GM19328 (cell line): ENCODE measurements around the gene SHH.
"Not testable (repeated sequence)": the region's sequence is repeated elsewhere in the genome, so short reads cannot be mapped to it uniquely, and the experiment has no call there.

Experiments used
- ATAC-seq: cut with Tn5 transposase; IDR thresholded peaks from one replicate; pipeline ENCODE4 v1.9.1; 2021; ENCODE audit warnings: mild to moderate bottlenecking, moderate library complexity; ENCODE audit not compliant: unreplicated experiment

SHH gene

GRCh38 chr7:155843426-155844018, 31.3 kb upstream of the SHH start:
- ATAC-seq, result no peak

DNA sequence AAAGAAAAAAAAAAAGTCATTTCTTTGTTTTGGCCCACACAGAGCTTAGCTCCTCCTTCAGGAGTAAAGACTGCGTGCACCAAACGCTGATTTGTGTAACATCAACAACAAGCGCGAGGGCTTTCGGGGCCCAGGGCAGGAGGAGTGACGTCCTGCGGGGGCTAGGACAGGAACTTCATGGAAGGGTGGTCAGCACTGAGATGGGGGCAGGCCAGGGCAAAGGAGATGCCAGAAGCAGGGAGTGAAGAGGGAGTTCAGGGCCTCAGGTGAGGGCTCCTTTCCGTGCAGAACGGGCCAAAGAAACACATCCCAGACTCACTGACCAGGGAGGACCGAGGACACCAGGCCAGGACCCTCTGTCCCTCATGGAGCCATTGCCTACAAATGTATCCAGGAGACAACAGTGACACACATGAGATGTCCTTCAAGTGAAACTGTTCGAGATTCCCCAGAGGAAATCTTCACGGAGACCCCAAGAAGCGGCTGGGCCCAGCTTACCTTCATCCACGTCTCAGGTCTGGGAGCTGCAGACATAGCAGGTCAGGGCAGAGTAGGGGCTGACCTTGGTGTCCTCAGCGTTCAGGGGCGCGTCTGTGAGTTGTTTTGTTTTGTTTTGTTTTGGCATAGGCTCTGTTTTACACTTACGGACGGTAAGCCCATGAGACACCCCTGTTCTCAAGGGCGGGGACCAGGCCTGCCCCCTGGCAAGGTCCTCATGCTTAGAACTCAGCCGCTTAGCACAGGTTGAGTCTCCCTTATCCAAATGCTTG, 30.4 kb upstream of the SHH start:
- no peak for ATAC-seq

- no peak for ATAC-seq
These were observed 28.6 kb upstream of the SHH start for GRCh38 chr7:155840909-155841308.

GRCh38 chr7:155840262-155840885, 28.1 kb upstream of the SHH start:
- no peak for ATAC-seq

DNA sequence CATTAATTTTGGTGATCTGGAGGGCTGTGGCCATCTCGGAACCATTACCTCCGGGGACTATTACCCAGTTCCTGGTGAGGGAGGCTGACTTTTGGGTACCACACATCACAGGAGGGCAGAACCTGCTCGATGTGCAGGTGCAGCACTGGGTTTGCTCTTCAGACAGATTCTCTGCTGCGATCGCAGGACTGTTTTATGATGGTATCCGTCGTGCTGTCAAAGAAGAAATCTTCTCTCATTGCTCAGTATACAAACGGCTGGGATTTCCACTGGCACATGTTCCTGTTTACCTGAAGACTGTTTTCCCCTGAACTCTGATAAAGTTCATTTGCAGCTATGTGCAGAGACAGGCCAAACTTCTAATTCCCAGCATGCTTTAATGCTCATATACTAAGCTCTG, 27.2 kb upstream of the SHH start:
- ATAC-seq, result no peak

GRCh38 chr7:155838312-155838711, 26.0 kb upstream of the SHH start:
- ATAC-seq, result not testable (repeated sequence)

GRCh38 chr7:155837126-155837479, 24.8 kb upstream of the SHH start:
- no peak for ATAC-seq

DNA sequence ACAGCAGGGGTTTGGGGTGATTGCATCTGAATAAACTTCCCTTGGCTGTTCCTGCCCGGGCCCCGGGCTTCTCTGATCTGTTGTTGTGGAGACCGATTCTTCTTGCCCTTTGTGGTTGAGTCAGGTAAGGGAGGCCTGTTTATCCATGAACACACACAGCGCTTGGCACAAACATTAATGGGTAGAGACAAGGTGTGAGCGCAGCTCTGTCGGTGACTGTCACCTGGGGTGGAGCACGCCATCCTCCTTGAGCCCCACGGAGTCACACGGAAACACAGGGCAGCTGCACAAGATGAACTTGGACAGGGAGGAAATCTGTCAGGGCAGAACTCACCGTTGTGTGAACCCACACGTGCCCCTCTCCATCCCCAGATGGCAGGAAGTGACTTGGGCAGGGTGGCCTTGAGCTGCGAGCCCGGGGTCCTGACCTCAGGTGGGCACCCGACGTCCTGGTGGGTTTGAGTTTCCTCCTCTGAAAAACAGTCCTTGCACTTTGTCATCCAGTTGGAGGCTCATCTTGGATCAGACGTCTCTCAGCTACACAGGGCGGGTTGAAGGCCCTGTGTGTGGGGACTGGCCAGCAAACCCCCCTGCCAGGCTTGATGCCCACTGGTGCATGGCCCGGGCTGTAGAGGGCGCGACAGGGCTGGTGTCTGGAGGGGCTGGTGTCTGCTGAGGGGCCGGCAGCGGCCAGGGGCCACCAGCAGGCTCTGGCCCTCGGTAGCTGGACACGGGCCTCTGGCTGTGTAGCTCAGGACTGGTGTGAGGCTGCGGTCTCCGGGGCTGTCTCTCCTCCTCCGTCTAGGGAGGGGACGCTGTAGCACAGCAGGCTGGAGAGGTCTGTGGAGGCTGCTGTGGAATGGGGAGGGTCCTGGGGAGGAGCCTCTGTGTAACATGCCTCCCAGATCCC, 24.2 kb upstream of the SHH start:
- ATAC-seq, result no peak

GRCh38 chr7:155835446-155836215, 23.4 kb upstream of the SHH start:
- no peak for ATAC-seq

GRCh38 chr7:155834486-155835048, 22.3 kb upstream of the SHH start:
- no peak for ATAC-seq

- no peak for ATAC-seq
These were observed 21.4 kb upstream of the SHH start for GRCh38 chr7:155833651-155834050.

DNA sequence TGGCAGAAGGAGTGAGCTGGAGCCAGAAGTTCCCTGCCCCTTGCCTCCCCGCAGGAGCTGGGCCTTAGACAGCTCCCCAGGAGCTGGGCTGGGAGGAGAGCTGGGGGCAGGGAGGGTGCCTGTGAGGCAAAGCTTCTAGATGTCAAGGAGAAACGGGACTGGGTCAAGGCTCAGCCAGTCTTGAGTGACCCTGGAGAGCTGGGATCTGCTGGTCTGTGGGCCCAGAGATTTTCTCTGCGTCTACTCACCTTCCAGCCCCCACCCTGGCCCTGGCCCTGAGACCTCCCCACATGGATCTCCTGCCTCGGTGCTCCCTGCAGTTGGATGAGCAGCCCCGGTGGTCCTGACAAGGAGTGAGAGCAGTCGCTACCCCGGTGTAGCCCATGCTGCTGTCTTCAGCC, 20.3 kb upstream of the SHH start:
- no peak for ATAC-seq

GRCh38 chr7:155831807-155832524, 19.7 kb upstream of the SHH start:
- no peak for ATAC-seq

DNA sequence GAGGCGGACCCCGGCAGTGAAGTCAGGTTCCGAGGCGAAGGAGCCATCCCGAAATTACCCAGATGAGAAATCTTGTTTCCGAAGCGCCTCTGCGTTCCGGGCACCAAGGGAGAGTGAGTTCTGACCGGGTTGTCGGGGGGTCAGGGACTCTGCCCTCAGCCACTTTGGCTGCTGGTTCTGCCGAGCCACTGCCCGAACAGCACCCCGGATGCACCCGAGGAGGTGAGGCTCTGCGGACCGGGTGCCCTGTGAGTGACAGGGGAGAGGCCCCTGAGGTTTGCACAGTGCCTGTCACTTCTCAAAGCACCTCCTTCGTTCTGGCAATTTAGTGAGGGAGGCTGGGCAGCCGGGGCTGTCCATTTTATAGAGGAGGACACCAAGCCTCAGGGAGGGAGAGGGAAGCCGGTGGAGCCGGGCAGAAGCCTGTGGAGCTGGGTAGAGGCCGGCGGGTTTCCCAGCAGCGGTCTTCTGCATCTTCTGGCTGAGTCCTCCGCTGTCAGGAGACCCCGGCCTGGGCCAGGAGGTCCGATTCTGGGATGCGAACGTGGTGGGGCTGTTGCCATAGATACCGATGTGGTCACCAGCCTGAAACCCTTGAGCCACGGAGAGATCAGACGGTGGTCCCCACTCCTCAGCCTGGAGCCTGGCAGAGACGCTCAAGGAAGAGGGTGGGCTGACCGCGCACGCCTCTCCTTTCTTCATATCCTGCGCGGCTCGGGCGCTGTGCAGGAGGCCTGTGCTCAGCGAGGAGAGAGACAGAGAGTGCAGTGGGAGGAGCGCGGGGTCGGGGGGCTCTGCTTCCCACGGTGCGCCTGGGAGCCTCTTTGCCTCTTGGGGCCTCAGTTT, 18.9 kb upstream of the SHH start:
- no peak for ATAC-seq

- ATAC-seq, result no peak
These were observed 17.7 kb upstream of the SHH start for GRCh38 chr7:155829796-155830470.

DNA sequence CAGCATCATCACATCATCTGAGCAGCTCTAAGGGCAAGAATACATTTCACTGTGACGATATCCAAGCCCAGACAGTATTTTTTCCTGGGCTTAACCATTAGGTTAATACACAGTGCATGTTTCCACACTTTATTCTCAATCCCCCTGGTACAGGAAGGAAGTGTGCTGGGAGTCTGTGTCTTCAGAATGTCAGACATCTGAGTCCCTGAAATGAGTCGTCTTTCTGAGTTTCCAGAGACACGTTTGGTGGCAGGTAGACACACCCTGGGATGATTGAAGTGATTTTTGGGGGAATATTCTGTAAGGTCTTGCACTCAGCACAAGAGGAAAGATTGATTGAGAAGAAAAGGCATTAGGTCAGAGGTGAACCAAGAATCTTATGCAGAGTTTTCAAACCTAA, 13.1 kb upstream of the SHH start:
- no peak for ATAC-seq

DNA sequence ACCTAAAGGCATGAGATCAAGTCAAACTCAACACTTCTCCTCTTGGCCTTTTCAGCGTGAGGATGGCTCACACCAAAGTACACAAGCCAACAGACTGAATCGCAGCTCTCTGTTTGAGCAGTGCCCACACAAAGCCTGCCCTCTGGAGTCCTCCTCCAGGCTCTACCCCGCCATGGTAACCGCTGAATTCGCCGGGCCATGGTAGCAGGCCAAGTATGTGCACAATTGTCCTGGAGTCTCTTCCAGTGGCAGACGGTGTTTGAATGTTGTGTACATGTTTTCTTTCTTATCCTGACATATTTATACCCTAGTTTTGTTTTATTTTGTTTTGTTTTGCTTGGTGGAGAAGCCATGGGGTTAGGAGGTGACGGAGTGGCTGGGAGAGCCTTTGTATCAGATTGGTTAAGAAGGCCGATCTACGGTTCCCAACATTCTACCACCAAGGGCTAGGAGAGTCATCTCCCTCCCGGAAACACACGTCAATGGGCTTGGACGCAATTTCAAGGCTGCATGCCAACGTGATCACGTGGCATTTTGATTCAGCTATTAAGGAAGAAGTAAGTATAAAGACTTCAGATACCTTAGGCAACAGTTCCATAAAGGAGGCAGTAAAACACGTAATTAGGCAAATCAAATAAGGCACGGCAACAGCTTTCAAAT, 12.1 kb upstream of the SHH start:
- no peak for ATAC-seq

DNA sequence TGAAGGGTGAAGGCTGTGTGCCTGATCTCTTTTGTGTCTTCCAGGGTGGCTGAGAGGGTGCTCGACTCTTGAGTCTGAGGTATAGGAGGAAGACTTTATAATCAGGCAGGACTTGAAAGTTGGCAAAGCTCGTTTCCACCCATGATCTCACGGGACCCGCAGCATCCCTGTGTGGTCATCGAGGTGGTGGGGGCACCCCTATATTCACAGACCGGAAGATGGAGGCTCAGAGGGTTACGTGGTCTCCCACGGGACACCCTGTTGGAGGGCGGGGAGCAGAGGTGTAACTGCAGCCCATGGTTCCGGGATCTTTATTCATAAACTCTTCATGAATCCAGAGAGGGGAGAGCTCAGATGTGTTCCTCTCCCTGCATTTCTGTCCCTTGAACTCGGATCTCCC, 9.6 kb upstream of the SHH start:
- ATAC-seq, result no peak
